ENCODE results near the gene TRMT1.

Gene TRMT1

GRCh38 chr19:13102416-13102665 lies 14.2 kb downstream of the TRMT1 start:
- DNase-seq (ENCODE audit: low read depth): no peak

GRCh38 chr19:13101590-13102415 lies 14.7 kb downstream of the TRMT1 start:
- DNase-seq (ENCODE audit: low read depth): no peak

- DNase-seq (ENCODE audit: low read depth): no peak
These were observed 15.5 kb downstream of the TRMT1 start for GRCh38 chr19:13100841-13101589.

- DNase-seq (ENCODE audit: low read depth): peak; percentile 51
These were observed 16.4 kb downstream of the TRMT1 start for GRCh38 chr19:13100031-13100588.

GRCh38 chr19:13099073-13099999 lies 17.2 kb downstream of the TRMT1 start:
- no peak for DNase-seq (ENCODE audit: low read depth)

GRCh38 chr19:13098277-13099072 lies 18.1 kb downstream of the TRMT1 start:
- no peak for DNase-seq (ENCODE audit: low read depth)

- no peak for DNase-seq (ENCODE audit: low read depth)
These were observed 18.9 kb downstream of the TRMT1 start for GRCh38 chr19:13097463-13098258.

GRCh38 chr19:13097033-13097462 lies 19.5 kb downstream of the TRMT1 start:
- no peak for DNase-seq (ENCODE audit: low read depth)

- no peak for DNase-seq (ENCODE audit: low read depth)
These were observed 20.3 kb downstream of the TRMT1 start for GRCh38 chr19:13095934-13096927.

- no peak for DNase-seq (ENCODE audit: low read depth)
These were observed 21.2 kb downstream of the TRMT1 start for GRCh38 chr19:13095393-13095784.

GRCh38 chr19:13094771-13095392 lies 21.7 kb downstream of the TRMT1 start:
- no peak for DNase-seq (ENCODE audit: low read depth)

- DNase-seq (ENCODE audit: low read depth): no peak
These were observed 22.4 kb downstream of the TRMT1 start for GRCh38 chr19:13094106-13094504.

GRCh38 chr19:13093407-13094105 lies 23.0 kb downstream of the TRMT1 start:
- DNase-seq (ENCODE audit: low read depth): peak; percentile 66

GRCh38 chr19:13092606-13093235 lies 23.8 kb downstream of the TRMT1 start:
- DNase-seq (ENCODE audit: low read depth): no peak

- DNase-seq (ENCODE audit: low read depth): no peak
These were observed 24.4 kb downstream of the TRMT1 start for GRCh38 chr19:13092158-13092543.

- DNase-seq (ENCODE audit: low read depth): no peak
These were observed 25.0 kb downstream of the TRMT1 start for GRCh38 chr19:13091400-13092157.
